Subcutaneous abdominal adipose tissue (tissue), 5 donors: ENCODE data around the gene PHOSPHO1.
A peak's percentile ranks its signal among the peaks of the same experiment; 100 is the strongest.
"Not testable (repeated sequence)": the region's sequence is repeated elsewhere in the genome, so short reads cannot be mapped to it uniquely, and the experiment has no call there.

Experiments
- H3K27ac ChIP-seq: one replicate; pipeline ENCODE4 v1.7.0; 2013; ENCODE audit warnings: low read depth, mild to moderate bottlenecking, inconsistent platforms, low read length, moderate library complexity
- H3K27me3 ChIP-seq, 5 donors: one replicate each; pipeline ENCODE4 v1.7.0; 2013; ENCODE audit warnings: low read length in 5 of 5, inconsistent platforms in 1 of 5; ENCODE audit not compliant: control insufficient read depth in 5 of 5, insufficient read depth in 4 of 5
- H3K36me3 ChIP-seq, 5 donors: one replicate each; pipeline ENCODE4 v1.7.0; 2013; ENCODE audit warnings: low read length in 5 of 5; ENCODE audit not compliant: control insufficient read depth in 5 of 5, insufficient read depth in 5 of 5
- H3K4me1 ChIP-seq, 5 donors: one replicate each; pipeline ENCODE4 v1.7.0; 2013; ENCODE audit warnings: low read length in 5 of 5, mild to moderate bottlenecking in 3 of 5, moderate library complexity in 1 of 5; ENCODE audit not compliant: control insufficient read depth in 5 of 5, insufficient read depth in 5 of 5
- H3K4me3 ChIP-seq, 5 donors: one replicate each; pipeline ENCODE4 v1.7.0; 2013; ENCODE audit warnings: low read length in 5 of 5, low read depth in 1 of 5
- H3K9ac ChIP-seq, 5 donors: one replicate each; pipeline ENCODE4 v1.7.0; 2013; ENCODE audit warnings: low read length in 5 of 5, mild to moderate bottlenecking in 4 of 5, moderate library complexity in 3 of 5
- H3K9me3 ChIP-seq, 5 donors: one replicate each; pipeline ENCODE4 v1.7.0; 2013; ENCODE audit warnings: low read length in 5 of 5; ENCODE audit not compliant: control insufficient read depth in 5 of 5
- donor health status: healthy.
- donor health status: healthy.
- donor health status: healthy.
- donor health status: healthy.
- donor health status: healthy.

PHOSPHO1 gene, protein sequence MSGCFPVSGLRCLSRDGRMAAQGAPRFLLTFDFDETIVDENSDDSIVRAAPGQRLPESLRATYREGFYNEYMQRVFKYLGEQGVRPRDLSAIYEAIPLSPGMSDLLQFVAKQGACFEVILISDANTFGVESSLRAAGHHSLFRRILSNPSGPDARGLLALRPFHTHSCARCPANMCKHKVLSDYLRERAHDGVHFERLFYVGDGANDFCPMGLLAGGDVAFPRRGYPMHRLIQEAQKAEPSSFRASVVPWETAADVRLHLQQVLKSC

DNA sequence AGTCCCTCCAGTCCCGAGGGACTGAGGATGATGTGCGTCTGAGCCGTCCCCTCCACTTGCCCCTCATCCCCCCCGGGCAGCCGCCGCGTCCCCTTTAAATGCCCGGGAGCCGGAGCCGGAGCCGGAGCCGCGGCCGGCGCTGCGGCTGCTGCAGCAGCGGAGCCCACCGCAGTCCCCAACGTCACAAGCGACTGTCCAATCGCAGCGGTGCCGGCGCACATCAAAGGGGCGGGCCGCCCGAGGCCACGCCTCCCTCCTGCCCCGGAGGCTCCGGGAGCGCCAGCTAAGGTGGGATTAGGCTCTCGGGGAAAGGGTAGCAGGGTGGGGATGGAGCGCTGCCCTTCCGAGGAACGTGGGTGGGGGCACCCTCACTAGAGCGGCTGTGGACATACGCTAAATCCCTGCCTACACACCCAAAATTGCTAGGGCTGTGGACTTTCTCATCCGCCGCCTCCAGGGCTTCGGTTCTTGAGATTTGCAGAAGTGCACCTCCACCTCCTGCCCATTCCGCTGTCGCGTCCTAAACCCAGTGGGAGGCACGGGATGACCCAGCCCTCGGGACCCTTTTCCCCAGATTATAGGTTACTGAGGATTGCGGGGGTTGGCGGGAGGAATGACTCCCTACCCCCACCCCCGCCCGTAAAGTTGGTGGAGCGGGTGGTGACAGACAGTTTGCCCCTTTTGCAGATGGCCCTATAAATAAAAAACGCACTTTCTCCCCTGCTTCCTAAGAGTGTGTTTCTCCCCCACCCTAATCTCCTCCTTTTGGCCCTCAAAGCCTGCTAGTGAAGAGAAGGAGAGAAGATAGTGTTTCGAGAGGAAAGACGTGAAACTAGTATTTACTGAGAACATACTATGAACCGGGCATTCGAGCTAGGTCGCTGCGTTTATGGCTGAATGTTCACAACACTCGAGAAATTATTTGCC, at the start of gene PHOSPHO1:
PHOSPHO1 (minus strand) TSS at position 152 of the 927 bp plus-strand sequence. CDS start 4,096 bp downstream, outside the sequence.
- no peak within 1 kb of the TSS for H3K27ac ChIP-seq
- H3K9me3 ChIP-seq = no peaks in the 10 kb centered on the region
- no peaks in the 10 kb centered on the region for H3K36me3 ChIP-seq
- peaks cover 12 to 41% (median 27%) of the 10 kb centered on the region in 5 donors for H3K27me3 ChIP-seq
- peaks cover 0 to 25% (median 14%) of the 10 kb centered on the region in 5 donors for H3K4me1 ChIP-seq
- H3K4me3 ChIP-seq = peak within 1 kb of the TSS; percentile 68 to 85 (median 80)
- peak within 1 kb of the TSS in 3 of 5 donors; percentile 28 to 71 (median 48) for H3K9ac ChIP-seq

- Histone ChIP-seq H3K36me3 (no peaks in the 10 kb centered on the region), H3K9ac (no peak overlapping the region), H3K4me3 (no peak overlapping the region), H3K27me3 (no peaks in the 10 kb centered on the region), H3K4me1 (no peaks in the 10 kb centered on the region), H3K27ac (no peak overlapping the region), H3K9me3 (peaks cover 0 to 4% (median 0%) of the 10 kb centered on the region in 5 donors)
Observed at GRCh38 chr17:49280061-49280460, 49.5 kb upstream of the PHOSPHO1 start.

DNA sequence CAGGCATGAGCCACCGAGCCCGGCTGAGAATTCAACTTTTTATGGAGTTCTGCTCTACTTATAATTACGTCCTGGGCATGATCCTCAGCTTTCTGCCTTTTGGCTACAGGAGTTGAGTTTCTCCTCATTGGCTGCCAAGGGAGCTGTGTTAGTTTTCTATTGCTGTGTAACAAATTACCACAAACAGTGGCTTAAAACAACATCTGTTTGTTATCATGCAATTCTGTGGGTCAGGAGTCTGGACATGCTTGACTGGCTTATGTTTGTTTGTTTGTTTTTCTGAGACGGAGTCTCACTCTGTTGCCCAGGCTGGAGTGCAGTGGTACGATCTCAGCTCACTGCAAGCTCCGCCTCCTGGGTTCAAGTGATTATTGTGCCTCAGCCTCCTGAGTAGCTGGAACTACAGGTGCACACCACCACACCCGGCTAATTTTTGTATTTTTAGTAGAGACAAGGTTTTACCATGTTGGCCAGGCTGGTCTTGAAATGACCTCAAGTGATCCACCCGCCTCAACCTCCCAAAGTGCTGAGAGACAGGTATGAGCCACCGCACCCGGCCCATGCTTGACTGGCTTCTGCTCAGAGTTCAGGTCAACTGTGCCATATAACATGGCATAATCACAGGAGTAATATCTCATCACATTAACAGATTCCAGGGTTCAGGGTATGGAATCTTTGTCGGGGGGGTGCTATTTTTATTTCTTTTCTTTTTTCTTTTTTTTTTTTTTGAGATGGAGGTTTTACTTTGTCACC, 48.9 kb upstream of the PHOSPHO1 start:
- H3K36me3 ChIP-seq, H3K4me3 ChIP-seq, H3K27ac ChIP-seq, H3K27me3 ChIP-seq, H3K9ac ChIP-seq, H3K9me3 ChIP-seq, H3K4me1 ChIP-seq: not testable (repeated sequence)

DNA sequence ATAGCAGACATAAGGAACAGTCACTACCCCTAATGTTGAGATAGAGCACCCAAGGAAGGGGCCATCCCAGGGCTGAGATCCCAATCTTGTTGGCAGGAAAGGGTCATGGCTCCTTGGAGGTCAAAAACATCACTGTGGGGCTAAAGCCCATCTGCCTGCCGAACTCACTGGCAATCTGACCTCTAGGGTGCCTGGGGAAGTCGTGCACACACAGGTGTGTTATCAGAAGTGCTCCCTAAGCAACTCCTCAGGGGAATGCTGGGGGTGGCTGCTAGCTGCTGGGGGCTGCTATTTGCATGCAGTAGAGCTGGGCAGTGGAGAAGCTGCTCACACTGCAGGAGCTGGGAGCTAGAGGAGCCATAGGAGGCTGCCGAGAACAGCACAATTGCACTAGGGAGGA, 47.5 kb upstream of the PHOSPHO1 start:
- Histone ChIP-seq H3K9me3 (peaks cover 0 to 4% (median 0%) of the 10 kb centered on the region in 5 donors), H3K4me1 (no peaks in the 10 kb centered on the region), H3K27me3 (no peaks in the 10 kb centered on the region), H3K4me3 (no peak overlapping the region), H3K9ac (no peak overlapping the region), H3K27ac (no peak overlapping the region), H3K36me3 (no peaks in the 10 kb centered on the region)

DNA sequence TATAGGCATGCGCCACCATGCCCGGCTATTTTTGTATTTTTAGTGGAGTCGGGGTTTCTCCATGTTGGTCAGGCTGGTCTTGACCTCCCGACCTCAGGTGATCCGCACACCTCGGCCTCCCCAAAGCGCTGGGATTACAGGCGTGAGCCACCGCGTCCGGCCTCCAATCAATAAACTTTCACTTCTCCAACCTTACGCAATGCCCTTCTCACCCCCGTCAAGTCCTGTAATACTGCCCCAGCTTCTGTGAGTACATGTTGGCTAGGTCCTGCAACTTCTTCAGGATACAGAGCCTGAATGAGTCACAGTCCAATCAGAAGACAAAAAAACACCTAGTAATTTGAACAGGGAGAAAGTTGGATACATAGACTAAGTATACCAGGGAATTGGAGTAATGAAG, 47.1 kb upstream of the PHOSPHO1 start:
- H3K27ac ChIP-seq = no peak overlapping the region
- H3K4me3 ChIP-seq = no peak overlapping the region
- no peaks in the 10 kb centered on the region for H3K36me3 ChIP-seq
- no peaks in the 10 kb centered on the region for H3K4me1 ChIP-seq
- no peak overlapping the region for H3K9ac ChIP-seq
- peaks cover 0 to 4% (median 0%) of the 10 kb centered on the region in 5 donors for H3K9me3 ChIP-seq
- H3K27me3 ChIP-seq = no peaks in the 10 kb centered on the region

DNA sequence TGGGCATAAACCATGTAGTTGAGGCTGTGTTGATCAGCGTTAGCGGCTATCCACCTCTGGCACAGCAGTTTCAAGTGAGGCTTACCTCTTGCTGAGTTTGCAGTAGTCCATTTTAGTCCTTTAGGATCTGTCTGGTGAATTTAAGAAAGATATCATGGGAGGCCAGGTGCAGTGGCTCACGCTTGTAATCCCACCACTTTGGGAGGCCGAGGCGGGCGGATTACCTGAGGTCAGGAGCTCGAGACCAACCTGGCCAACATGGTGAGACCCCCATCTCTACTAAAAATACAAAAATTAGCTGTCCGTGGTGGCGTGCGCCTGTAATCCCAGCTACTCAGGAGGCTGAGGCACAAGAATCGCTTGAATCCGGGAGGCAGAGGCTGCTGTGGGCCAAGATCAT, 45.4 kb upstream of the PHOSPHO1 start:
- H3K36me3 ChIP-seq, H3K27ac ChIP-seq: not testable (repeated sequence)

GRCh38 chr17:49269356-49269755, 38.8 kb upstream of the PHOSPHO1 start:
- H3K4me3 ChIP-seq = no peak overlapping the region

More for the DNA sequence above, 45.4 kb upstream of the PHOSPHO1 start:
- not testable (repeated sequence) for H3K4me1 ChIP-seq, H3K9ac ChIP-seq, H3K27me3 ChIP-seq, H3K4me3 ChIP-seq, H3K9me3 ChIP-seq

DNA sequence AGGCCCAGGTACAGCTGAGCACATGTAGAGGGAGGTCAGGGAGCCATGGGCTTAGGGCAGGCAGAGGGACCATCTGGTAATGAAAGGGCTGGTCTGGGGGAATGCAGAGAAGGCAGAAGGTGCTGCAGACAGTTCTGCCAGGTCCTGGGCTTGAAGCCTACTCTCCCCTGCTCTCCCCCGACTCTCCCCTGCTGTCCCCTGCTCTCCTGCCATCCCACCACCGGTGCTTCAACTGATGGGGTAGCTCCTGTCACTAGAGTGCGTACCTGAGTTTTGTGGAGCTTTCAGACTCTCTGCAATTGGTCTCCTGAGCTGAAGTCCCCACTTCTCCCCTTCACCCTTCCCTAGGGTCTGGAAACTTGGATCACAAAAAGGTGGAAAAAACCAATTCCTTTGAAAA, 37.3 kb upstream of the PHOSPHO1 start:
- no peaks in the 10 kb centered on the region for H3K9me3 ChIP-seq
- H3K9ac ChIP-seq = no peak overlapping the region
- H3K27ac ChIP-seq = no peak overlapping the region
- H3K4me1 ChIP-seq = no peaks in the 10 kb centered on the region
- no peaks in the 10 kb centered on the region for H3K36me3 ChIP-seq
- H3K4me3 ChIP-seq = no peak overlapping the region
- no peaks in the 10 kb centered on the region for H3K27me3 ChIP-seq

More at GRCh38 chr17:49269356-49269755, 38.8 kb upstream of the PHOSPHO1 start:
- Histone ChIP-seq H3K9me3 (no peaks in the 10 kb centered on the region), H3K27me3 (no peaks in the 10 kb centered on the region), H3K9ac (no peak overlapping the region), H3K36me3 (no peaks in the 10 kb centered on the region), H3K4me1 (no peaks in the 10 kb centered on the region), H3K27ac (no peak overlapping the region)

- H3K9me3 ChIP-seq = no peaks in the 10 kb centered on the region
- no peaks in the 10 kb centered on the region for H3K27me3 ChIP-seq
- H3K9ac ChIP-seq = no peak overlapping the region
- H3K4me1 ChIP-seq = no peaks in the 10 kb centered on the region
- no peaks in the 10 kb centered on the region for H3K36me3 ChIP-seq
- no peak overlapping the region for H3K27ac ChIP-seq
- no peak overlapping the region for H3K4me3 ChIP-seq
Observed at GRCh38 chr17:49266233-49266632, 35.6 kb upstream of the PHOSPHO1 start.
